ENCODE data around the gene ALK. TPM values are rescaled to one million over a fixed set of nuclear protein-coding genes. Genes with fewer than 3 reads are reported as not detected.

Gene ALK
- total and polyA plus RNA-seq, 2 experiments from 2014 or later = 0.35 TPM; not detected in 1

DNA sequence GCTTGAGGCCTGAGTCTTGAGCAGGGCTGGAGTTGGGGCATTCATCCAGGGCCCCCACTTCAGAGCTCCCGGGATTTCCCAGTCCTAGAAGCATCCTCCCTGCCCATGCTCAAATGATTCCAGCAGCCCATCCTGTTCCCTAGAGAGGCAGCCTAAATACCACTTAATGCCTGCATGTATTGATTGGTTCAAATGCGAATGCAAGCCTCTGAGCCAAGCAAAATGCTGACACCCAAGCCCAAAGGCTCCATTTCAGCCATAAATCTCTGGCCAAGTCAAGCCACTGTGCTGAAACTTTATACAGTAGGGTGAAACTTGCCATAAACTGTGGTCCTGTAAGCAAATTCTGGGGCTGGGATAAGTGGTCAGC, 526.4 kb downstream of the ALK start (continued):
- TF ChIP-seq, protein P1, sequence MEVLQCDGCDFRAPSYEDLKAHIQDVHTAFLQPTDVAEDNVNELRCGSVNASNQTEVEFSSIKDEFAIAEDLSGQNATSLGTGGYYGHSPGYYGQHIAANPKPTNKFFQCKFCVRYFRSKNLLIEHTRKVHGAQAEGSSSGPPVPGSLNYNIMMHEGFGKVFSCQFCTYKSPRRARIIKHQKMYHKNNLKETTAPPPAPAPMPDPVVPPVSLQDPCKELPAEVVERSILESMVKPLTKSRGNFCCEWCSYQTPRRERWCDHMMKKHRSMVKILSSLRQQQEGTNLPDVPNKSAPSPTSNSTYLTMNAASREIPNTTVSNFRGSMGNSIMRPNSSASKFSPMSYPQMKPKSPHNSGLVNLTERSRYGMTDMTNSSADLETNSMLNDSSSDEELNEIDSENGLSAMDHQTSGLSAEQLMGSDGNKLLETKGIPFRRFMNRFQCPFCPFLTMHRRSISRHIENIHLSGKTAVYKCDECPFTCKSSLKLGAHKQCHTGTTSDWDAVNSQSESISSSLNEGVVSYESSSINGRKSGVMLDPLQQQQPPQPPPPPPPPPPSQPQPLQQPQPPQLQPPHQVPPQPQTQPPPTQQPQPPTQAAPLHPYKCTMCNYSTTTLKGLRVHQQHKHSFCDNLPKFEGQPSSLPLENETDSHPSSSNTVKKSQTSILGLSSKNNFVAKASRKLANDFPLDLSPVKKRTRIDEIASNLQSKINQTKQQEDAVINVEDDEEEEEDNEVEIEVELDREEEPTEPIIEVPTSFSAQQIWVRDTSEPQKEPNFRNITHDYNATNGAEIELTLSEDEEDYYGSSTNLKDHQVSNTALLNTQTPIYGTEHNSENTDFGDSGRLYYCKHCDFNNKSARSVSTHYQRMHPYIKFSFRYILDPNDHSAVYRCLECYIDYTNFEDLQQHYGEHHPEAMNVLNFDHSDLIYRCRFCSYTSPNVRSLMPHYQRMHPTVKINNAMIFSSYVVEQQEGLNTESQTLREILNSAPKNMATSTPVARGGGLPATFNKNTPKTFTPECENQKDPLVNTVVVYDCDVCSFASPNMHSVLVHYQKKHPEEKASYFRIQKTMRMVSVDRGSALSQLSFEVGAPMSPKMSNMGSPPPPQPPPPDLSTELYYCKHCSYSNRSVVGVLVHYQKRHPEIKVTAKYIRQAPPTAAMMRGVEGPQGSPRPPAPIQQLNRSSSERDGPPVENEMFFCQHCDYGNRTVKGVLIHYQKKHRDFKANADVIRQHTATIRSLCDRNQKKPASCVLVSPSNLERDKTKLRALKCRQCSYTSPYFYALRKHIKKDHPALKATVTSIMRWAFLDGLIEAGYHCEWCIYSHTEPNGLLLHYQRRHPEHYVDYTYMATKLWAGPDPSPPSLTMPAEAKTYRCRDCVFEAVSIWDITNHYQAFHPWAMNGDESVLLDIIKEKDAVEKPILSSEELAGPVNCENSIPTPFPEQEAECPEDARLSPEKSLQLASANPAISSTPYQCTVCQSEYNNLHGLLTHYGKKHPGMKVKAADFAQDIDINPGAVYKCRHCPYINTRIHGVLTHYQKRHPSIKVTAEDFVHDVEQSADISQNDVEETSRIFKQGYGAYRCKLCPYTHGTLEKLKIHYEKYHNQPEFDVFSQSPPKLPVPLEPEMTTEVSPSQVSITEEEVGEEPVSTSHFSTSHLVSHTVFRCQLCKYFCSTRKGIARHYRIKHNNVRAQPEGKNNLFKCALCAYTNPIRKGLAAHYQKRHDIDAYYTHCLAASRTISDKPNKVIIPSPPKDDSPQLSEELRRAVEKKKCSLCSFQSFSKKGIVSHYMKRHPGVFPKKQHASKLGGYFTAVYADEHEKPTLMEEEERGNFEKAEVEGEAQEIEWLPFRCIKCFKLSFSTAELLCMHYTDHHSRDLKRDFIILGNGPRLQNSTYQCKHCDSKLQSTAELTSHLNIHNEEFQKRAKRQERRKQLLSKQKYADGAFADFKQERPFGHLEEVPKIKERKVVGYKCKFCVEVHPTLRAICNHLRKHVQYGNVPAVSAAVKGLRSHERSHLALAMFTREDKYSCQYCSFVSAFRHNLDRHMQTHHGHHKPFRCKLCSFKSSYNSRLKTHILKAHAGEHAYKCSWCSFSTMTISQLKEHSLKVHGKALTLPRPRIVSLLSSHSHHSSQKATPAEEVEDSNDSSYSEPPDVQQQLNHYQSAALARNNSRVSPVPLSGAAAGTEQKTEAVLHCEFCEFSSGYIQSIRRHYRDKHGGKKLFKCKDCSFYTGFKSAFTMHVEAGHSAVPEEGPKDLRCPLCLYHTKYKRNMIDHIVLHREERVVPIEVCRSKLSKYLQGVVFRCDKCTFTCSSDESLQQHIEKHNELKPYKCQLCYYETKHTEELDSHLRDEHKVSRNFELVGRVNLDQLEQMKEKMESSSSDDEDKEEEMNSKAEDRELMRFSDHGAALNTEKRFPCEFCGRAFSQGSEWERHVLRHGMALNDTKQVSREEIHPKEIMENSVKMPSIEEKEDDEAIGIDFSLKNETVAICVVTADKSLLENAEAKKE (CRISPR knock-in tag; IDR thresholded peaks at IDR 0.05) = no peak
- TF ChIP-seq ZNF331 (CRISPR knock-in tag; IDR thresholded peaks at IDR 0.05; ENCODE audit: low read depth) (no peak), EZH2 (IDR thresholded peaks at IDR 0.05; ENCODE audit: low read depth, unreplicated experiment) (no peak), ZNF114 (CRISPR knock-in tag; IDR thresholded peaks at IDR 0.05) (no peak), ETS1 (IDR thresholded peaks at IDR 0.05) (no peak)

DNA sequence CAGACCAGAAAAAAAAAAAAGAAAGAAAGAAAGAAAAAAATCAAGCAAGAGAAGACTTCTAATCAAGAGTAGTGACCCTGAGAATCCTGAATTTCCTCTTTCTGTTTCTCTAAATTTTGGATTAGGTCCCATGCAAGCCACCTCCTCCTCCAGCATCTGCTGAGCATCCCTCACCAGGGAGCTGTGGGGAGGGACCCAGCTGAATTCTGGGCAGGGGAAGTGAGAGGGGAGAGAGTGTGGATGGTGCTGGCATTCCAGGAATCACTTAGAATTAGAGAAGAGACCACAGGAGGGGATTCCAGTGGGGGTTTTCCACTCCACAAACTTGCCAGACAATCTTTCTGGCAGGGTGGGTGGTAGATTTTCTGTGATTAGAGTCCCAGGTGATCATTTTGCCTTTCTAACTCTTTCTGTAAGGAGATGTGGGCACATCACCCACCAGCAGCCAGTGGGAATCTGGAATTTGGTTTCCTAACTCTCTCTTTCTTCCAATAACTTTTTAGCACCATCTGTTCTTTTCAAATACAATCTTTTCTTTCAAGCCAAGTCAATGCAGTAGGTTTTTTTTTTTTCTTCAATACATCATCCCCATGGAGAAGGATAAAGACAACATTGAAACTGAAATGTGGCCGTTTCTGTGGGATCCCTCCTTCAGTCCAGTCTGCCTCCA, 526.9 kb downstream of the ALK start:
- DNase-seq (ENCODE audit: low spot score) = no peak
- no peak overlapping the region for H3K4me3 Mint-ChIP-seq

More for the DNA sequence above, 526.9 kb downstream of the ALK start:
- Histone ChIP-seq H3K36me3 (ENCODE audit: insufficient read depth) (no peaks in the 10 kb centered on the region), H4K20me1 (replicated peaks; ENCODE audit: insufficient read depth) (no peaks in the 10 kb centered on the region), H3F3A (replicated peaks; ENCODE audit: low read depth) (no peaks in the 10 kb centered on the region), H3K27me3 (ENCODE audit: insufficient read depth) (no peaks in the 10 kb centered on the region), H3K4me2 (no peak overlapping the region), H3K4me3 (no peak overlapping the region), H3K9me2 (ENCODE audit: insufficient read depth) (0 out of 2 replicates have a peak, but pooled peaks cover 16% of the 10 kb centered on the region), H3K4me1 (ENCODE audit: insufficient read depth) (no peaks in the 10 kb centered on the region), H2AFZ (no peak overlapping the region), H3K27ac (ENCODE audit: low read depth) (no peak overlapping the region), H3K79me2 (replicated peaks; ENCODE audit: insufficient read depth) (no peaks in the 10 kb centered on the region)
- Mint-ChIP-seq H3K27me3 (ENCODE audit: insufficient read depth, low read depth, poor library complexity) (peaks cover 3% of the 10 kb centered on the region), H3K9me3 (no peaks in the 10 kb centered on the region), H3K4me1 (peaks cover 5% of the 10 kb centered on the region), H3K36me3 (ENCODE audit: low read depth) (no peaks in the 10 kb centered on the region), H3K27ac (no peak overlapping the region)
- TF ChIP-seq POLR2AphosphoS5 (IDR thresholded peaks at IDR 0.05; ENCODE audit: low read depth) = no peak
- no peak for TF ChIP-seq CREB1 (CRISPR knock-in tag; IDR thresholded peaks at IDR 0.05; ENCODE audit: low read depth)
- no peak for ATAC-seq
